Fibroblast of pulmonary artery (primary cell): ENCODE measurements around the gene ZFP64.

Experiments
- DNase-seq: peaks from one replicate; pipeline ENCODE4 v3.0.0-alpha.2; 2010; ENCODE audit warnings: low read depth
- H3K4me3 ChIP-seq: replicated peaks from 2 replicates; pipeline ENCODE4 v1.5.1; 2011; ENCODE audit warnings: low read depth, mild to moderate bottlenecking, control low read depth, low read length, moderate library complexity
- TF ChIP-seq, protein P1 (sequence below): IDR thresholded peaks from 2 replicates; pipeline ENCODE4 v1.5.1; 2011; ENCODE audit warnings: mild to moderate bottlenecking, control low read depth, low read length, inconsistent platforms; ENCODE audit errors: missing control alignments

ZFP64 gene

GRCh38 chr20:52191916-52192718 is 538 bp upstream of the ZFP64 start:
- H3K4me3 ChIP-seq = peak overlapping the region; percentile 93
- TF ChIP-seq, protein P1, sequence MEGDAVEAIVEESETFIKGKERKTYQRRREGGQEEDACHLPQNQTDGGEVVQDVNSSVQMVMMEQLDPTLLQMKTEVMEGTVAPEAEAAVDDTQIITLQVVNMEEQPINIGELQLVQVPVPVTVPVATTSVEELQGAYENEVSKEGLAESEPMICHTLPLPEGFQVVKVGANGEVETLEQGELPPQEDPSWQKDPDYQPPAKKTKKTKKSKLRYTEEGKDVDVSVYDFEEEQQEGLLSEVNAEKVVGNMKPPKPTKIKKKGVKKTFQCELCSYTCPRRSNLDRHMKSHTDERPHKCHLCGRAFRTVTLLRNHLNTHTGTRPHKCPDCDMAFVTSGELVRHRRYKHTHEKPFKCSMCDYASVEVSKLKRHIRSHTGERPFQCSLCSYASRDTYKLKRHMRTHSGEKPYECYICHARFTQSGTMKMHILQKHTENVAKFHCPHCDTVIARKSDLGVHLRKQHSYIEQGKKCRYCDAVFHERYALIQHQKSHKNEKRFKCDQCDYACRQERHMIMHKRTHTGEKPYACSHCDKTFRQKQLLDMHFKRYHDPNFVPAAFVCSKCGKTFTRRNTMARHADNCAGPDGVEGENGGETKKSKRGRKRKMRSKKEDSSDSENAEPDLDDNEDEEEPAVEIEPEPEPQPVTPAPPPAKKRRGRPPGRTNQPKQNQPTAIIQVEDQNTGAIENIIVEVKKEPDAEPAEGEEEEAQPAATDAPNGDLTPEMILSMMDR = no peak
- peak; percentile 17 for DNase-seq

- peak; percentile 26 for DNase-seq
- peak overlapping the region; percentile 93 for H3K4me3 ChIP-seq
- TF ChIP-seq, protein P1 = no peak
Measured at GRCh38 chr20:52190437-52191131, 995 bp downstream of the ZFP64 start.

GRCh38 chr20:52181766-52182165 is 9.8 kb downstream of the ZFP64 start:
- no peak overlapping the region for H3K4me3 ChIP-seq
- no peak for DNase-seq
- TF ChIP-seq, protein P1 = no peak

DNA sequence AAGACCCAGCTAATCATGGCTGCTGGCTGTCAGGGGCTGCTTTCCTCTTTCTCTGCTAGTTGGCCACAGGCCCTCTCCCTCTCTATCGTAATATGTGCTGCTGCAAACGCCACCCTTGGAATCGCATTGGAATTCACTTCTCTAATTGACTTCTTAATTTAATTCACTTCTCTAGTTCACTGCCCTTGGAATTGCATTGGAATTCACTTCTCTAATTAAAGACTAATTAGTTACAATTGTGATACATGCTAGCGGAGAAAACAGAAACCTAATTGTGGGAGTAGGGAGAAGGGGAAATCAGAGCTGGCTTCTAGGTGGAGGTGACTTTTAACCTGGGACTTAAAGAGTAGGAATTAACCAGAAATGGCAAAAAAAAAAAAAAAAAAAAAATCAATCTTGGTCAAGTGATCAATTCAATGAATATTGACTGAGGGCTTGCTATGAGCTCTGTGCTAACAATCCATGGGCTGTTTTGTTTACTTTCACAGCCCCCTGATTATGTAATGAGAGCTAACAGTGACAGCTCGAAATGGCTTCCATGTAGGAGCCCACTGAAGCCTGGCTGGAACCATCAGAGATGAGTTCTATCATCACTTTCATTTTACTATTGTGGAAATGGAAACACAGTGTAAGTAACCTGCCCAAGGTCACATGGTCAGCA is 11.3 kb downstream of the ZFP64 start:
- TF ChIP-seq, protein P1 = no peak
- no peak overlapping the region for H3K4me3 ChIP-seq
- DNase-seq = no peak

DNA sequence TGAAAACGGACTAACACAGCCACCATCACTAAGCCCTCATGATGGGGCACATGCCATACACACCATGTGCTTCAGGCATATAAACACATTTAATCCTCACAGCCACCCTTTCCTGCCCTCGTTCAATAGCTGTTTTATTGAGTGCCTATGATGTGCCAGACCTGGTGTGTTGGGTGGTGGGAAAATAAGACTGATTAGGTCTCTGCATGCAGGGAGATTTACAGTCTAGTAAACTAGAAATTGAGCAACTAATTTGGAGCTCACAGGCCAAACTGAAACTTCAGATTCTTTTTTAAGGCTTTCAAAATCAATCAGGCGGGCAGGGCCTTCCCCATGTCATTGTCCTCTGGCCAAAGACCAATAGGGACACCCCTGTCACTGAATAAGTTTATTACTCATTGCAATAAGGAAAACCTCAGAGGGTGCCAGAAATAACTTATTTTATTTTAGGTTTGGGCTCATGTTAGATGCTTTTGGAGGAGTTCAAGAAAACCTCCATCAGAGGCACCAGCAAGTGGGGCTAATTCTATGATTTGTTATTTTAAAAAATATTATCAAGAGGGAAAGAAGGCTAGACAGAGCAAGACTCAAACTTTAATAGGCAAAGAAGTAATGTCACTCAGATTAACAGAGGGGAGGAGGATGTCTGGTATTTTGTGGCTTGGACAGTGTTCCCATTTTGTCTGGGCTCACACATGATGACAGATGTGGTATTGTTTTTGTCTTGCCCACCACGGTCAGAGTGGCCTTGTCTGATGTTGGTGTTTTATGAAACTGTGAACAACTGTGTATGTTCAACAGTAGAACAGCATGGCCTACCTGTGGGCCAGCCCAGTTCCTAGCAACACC is 12.0 kb downstream of the ZFP64 start:
- DNase-seq = no peak
- no peak overlapping the region for H3K4me3 ChIP-seq

DNA sequence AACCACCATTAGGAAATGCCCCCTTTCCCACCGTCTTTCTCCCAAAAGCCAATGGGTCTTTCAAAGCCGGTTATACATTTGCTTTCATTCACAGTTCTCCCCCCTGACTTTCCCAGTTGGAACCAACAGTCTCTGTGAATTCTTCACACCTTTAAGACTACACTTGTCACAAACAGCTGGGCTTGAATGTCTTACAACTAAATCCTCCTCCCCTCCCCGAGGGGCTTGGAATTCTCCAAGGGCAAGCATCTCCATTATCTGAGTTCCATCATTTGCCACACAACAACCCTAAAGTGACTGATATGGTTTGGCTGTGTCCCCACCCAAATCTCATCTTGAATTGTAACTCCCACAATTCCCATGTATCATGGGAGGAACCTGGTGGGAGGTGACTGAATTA is 12.9 kb downstream of the ZFP64 start:
- H3K4me3 ChIP-seq = no peak overlapping the region
- TF ChIP-seq, protein P1 = no peak
- DNase-seq = no peak

More for the DNA sequence above, 12.0 kb downstream of the ZFP64 start:
- TF ChIP-seq, protein P1 = no peak
